OCI-LY1 (cell line): ENCODE measurements around the gene ZNF263.

Source experiments
- H2AFZ ChIP-seq: fragments of 200-600 bp; sonication (generic), shearing (Covaris generic); 2 replicates; pipeline ENCODE4 v1.6.0; 2014; ENCODE audit warnings: antibody characterized with exemption, mild to moderate bottlenecking, low read length
- H3F3A ChIP-seq: fragments of 200-600 bp; sonication (generic), shearing (Covaris generic); 2 replicates; pipeline ENCODE4 v1.6.0; 2014; ENCODE audit warnings: mild to moderate bottlenecking, antibody characterized with exemption, low read length, moderate library complexity; ENCODE audit not compliant: insufficient read depth
- H3K27ac ChIP-seq: fragments of 200-600 bp; sonication (generic); 2 replicates; pipeline ENCODE4 v1.5.1; 2014; ENCODE audit warnings: low read length, mixed run types, mild to moderate bottlenecking, low read depth; ENCODE audit not compliant: poor library complexity, severe bottlenecking
- H3K27me3 ChIP-seq: fragments of 200-600 bp; sonication (generic); 2 replicates; pipeline ENCODE4 v1.6.0; 2014; ENCODE audit warnings: antibody characterized with exemption, mild to moderate bottlenecking, low read length, moderate library complexity; ENCODE audit not compliant: insufficient read depth
- H3K36me3 ChIP-seq: fragments of 200-600 bp; sonication (generic); 2 replicates; pipeline ENCODE4 v1.6.1; 2014; ENCODE audit warnings: mild to moderate bottlenecking, antibody characterized with exemption, low read length, moderate library complexity, mixed read lengths; ENCODE audit not compliant: insufficient read depth
- H3K4me1 ChIP-seq: fragments of 200-600 bp; sonication (generic); 2 replicates; pipeline ENCODE4 v1.5.1; 2014; ENCODE audit warnings: mild to moderate bottlenecking, low read length, moderate library complexity; ENCODE audit not compliant: insufficient read depth, severe bottlenecking
- H3K4me2 ChIP-seq: fragments of 200-600 bp; sonication (generic), shearing (Covaris generic); 2 replicates; pipeline ENCODE4 v1.6.1; 2014; ENCODE audit warnings: low read length
- H3K4me3 ChIP-seq: fragments of 200-600 bp; sonication (generic); 2 replicates; pipeline ENCODE4 v1.5.1; 2014; ENCODE audit warnings: low read length, low read depth, mild to moderate bottlenecking, mixed read lengths; ENCODE audit not compliant: poor library complexity, severe bottlenecking
- H3K79me2 ChIP-seq: fragments of 200-600 bp; shearing (Covaris generic); 2 replicates; pipeline ENCODE4 v1.6.1; 2016; ENCODE audit warnings: mixed run types, low read length, mixed read lengths; ENCODE audit not compliant: insufficient read depth
- H3K9ac ChIP-seq: fragments of 200-600 bp; sonication (generic), shearing (Covaris generic); 2 replicates; pipeline ENCODE4 v1.6.1; 2014; ENCODE audit warnings: mild to moderate bottlenecking, low read length, mixed read lengths
- H3K9me2 ChIP-seq: fragments of 200-600 bp; sonication (generic), shearing (Covaris generic); 2 replicates; pipeline ENCODE4 v1.6.1; 2014; ENCODE audit warnings: low read depth, mild to moderate bottlenecking, low read length, mixed read lengths
- H3K9me3 ChIP-seq: fragments of 200-600 bp; shearing (Covaris generic); 2 replicates; pipeline ENCODE4 v1.6.1; 2014; ENCODE audit warnings: low read length, mixed read lengths
- H4K20me1 ChIP-seq: fragments of 200-600 bp; sonication (generic), shearing (Covaris generic); 2 replicates; pipeline ENCODE4 v1.6.0; 2016; ENCODE audit warnings: mild to moderate bottlenecking, low read length; ENCODE audit not compliant: insufficient read depth
- EZH2 ChIP-seq: fragments of 200-600 bp; sonication (generic), shearing (Covaris generic); IDR thresholded peaks from 2 replicates; pipeline ENCODE4 v1.8.0; 2017; ENCODE audit warnings: borderline replicate concordance, mixed run types, mild to moderate bottlenecking, antibody characterized with exemption, low read length, moderate library complexity, mixed read lengths
- TF ChIP-seq, protein P1 (sequence below): fragments of 200-600 bp; sonication (generic), shearing (Covaris generic); IDR thresholded peaks from 2 replicates; pipeline ENCODE4 v1.5.1; 2017; ENCODE audit warnings: mild to moderate bottlenecking, antibody characterized with exemption, low read length, moderate library complexity, mixed read lengths

Gene ZNF263

GRCh38 chr16:3295209-3295608, 11.9 kb downstream of the ZNF263 start:
- Histone ChIP-seq H3K4me1 (no peaks in the 10 kb centered on the region), H3K27me3 (no peaks in the 10 kb centered on the region), H4K20me1 (no peaks in the 10 kb centered on the region), H3K9me2 (no peaks in the 10 kb centered on the region), H3K27ac (no peak overlapping the region), H3K9me3 (peaks cover 62% of the 10 kb centered on the region), H3K79me2 (no peaks in the 10 kb centered on the region), H3F3A (no peaks in the 10 kb centered on the region), H3K4me2 (no peak overlapping the region), H3K36me3 (peaks cover 60% of the 10 kb centered on the region), H2AFZ (no peak overlapping the region), H3K9ac (no peak overlapping the region), H3K4me3 (no peak overlapping the region)
- TF ChIP-seq EZH2 = no peak
- TF ChIP-seq, protein P1, sequence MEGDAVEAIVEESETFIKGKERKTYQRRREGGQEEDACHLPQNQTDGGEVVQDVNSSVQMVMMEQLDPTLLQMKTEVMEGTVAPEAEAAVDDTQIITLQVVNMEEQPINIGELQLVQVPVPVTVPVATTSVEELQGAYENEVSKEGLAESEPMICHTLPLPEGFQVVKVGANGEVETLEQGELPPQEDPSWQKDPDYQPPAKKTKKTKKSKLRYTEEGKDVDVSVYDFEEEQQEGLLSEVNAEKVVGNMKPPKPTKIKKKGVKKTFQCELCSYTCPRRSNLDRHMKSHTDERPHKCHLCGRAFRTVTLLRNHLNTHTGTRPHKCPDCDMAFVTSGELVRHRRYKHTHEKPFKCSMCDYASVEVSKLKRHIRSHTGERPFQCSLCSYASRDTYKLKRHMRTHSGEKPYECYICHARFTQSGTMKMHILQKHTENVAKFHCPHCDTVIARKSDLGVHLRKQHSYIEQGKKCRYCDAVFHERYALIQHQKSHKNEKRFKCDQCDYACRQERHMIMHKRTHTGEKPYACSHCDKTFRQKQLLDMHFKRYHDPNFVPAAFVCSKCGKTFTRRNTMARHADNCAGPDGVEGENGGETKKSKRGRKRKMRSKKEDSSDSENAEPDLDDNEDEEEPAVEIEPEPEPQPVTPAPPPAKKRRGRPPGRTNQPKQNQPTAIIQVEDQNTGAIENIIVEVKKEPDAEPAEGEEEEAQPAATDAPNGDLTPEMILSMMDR = no peak

- peaks cover 59% of the 10 kb centered on the region for H3K36me3 ChIP-seq
Measured at GRCh38 chr16:3295783-3296182, 12.5 kb downstream of the ZNF263 start.

DNA sequence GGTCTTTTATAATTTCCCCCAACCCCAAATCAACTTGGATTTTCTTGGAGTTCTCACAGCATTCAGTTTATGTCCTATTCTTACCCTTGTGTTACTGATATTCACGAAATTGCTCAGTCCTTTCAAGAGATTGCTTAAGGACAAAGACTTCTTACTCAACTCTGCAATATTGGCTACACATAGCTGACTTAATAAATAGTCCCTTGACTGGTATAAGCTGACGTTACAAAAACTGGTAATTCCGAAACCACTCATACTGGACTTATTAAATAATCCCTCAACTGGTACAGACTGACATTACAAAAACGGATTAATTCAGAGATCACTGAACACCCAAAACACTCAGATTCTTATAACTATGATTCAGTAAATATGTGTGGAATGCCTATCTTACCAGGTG, 21.1 kb downstream of the ZNF263 start:
- H3K79me2 ChIP-seq = no peaks in the 10 kb centered on the region
- peaks cover 16% of the 10 kb centered on the region for H3K4me1 ChIP-seq
- no peak overlapping the region for H3K9ac ChIP-seq
- H3K9me3 ChIP-seq = peaks cover 24% of the 10 kb centered on the region
- H2AFZ ChIP-seq = no peak overlapping the region
- H4K20me1 ChIP-seq = no peaks in the 10 kb centered on the region
- H3F3A ChIP-seq = no peaks in the 10 kb centered on the region
- H3K4me3 ChIP-seq = peak overlapping the region; percentile 68
- TF ChIP-seq, protein P1 = no peak
- TF ChIP-seq EZH2 = no peak
- no peak overlapping the region for H3K27ac ChIP-seq
- peaks cover 45% of the 10 kb centered on the region for H3K36me3 ChIP-seq
- H3K27me3 ChIP-seq = no peaks in the 10 kb centered on the region
- H3K4me2 ChIP-seq = peak overlapping the region; percentile 69; the same call in 1 of the 2 replicates
- H3K9me2 ChIP-seq = no peaks in the 10 kb centered on the region

More at GRCh38 chr16:3295783-3296182, 12.5 kb downstream of the ZNF263 start:
- H3K27me3 ChIP-seq = no peaks in the 10 kb centered on the region
- H3K79me2 ChIP-seq = no peaks in the 10 kb centered on the region
- no peaks in the 10 kb centered on the region for H3K9me2 ChIP-seq
- no peak overlapping the region for H2AFZ ChIP-seq
- no peaks in the 10 kb centered on the region for H4K20me1 ChIP-seq
- H3K4me2 ChIP-seq = no peak overlapping the region
- no peak overlapping the region for H3K27ac ChIP-seq
- H3F3A ChIP-seq = no peaks in the 10 kb centered on the region
- H3K4me3 ChIP-seq = no peak overlapping the region
- no peaks in the 10 kb centered on the region for H3K4me1 ChIP-seq
- H3K9ac ChIP-seq = no peak overlapping the region
- TF ChIP-seq, protein P1 = no peak
- TF ChIP-seq EZH2 = no peak
- H3K9me3 ChIP-seq = peaks cover 60% of the 10 kb centered on the region
